SK-N-SH (cell line): ENCODE measurements around the gene TAMALIN. TPM values are rescaled to one million over a fixed set of nuclear protein-coding genes. Genes with fewer than 3 reads are reported as not detected.
A peak's percentile ranks its signal among the peaks of the same experiment; 100 is the strongest.

Experiments used
- CTCF ChIA-PET: fragments of 300-600, 350-600 bp; formaldehyde crosslinking; extraction: SDS; loops from one replicate; lab custom pipeline; 2021; lab: Yijun Ruan, JAX
- POLR2A ChIA-PET: fragments of 350-600 bp; sonication (Branson Sonifier 250); formaldehyde crosslinking; extraction: SDS; loops from one replicate; lab custom pipeline; 2020; ENCODE audit warnings: antibody characterized with exemption, inconsistent platforms; lab: Yijun Ruan, JAX
- DNase-seq: peaks from one replicate; pipeline ENCODE4 v3.0.0; 2012
- H2AFZ ChIP-seq: fragments of 200-600 bp; sonication (generic); 2 replicates; pipeline ENCODE4 v1.8.1; 2016; ENCODE audit warnings: antibody characterized with exemption, mild to moderate bottlenecking, low read depth
- H3F3A ChIP-seq: fragments of 200-600 bp; sonication (generic); replicated peaks from 2 replicates; pipeline ENCODE3; 2016; ENCODE audit warnings: antibody characterized with exemption, mild to moderate bottlenecking; ENCODE audit not compliant: insufficient read depth
- H3K27ac ChIP-seq, 2 experiments: fragments of 200-500 bp in 1 of 2; fragments of 200-600 bp in 1 of 2; sonication (Bioruptor generic) in 1 of 2; sonication (generic), shearing (Covaris generic) in 1 of 2; 2 replicates each; pipeline versions ENCODE4 v1.5.1 to v1.6.1; 2014 to 2016; ENCODE audit warnings: low read depth in 2 of 2, inconsistent platforms in 1 of 2, low read length in 1 of 2, mild to moderate bottlenecking in 1 of 2, mixed read lengths in 1 of 2
- H3K27me3 ChIP-seq: fragments of 200-600 bp; sonication (generic), shearing (Covaris generic); 2 replicates; pipeline ENCODE4 v1.6.1; 2016; ENCODE audit warnings: mixed run types; ENCODE audit not compliant: insufficient read depth
- H3K36me3 ChIP-seq, 2 experiments: fragments of 200-500 bp in 1 of 2; fragments of 200-600 bp in 1 of 2; sonication (Bioruptor generic) in 1 of 2; sonication (generic) in 1 of 2; replicated peaks in 1 of 2; 2 replicates each; pipeline versions ENCODE3 to v1.5.1; 2014 to 2016; ENCODE audit warnings: low read length in 1 of 2, mild to moderate bottlenecking in 1 of 2; ENCODE audit not compliant: insufficient read depth in 2 of 2, control insufficient read depth in 1 of 2
- H3K4me1 ChIP-seq, 2 experiments: fragments of 200-500 bp in 1 of 2; fragments of 200-600 bp in 1 of 2; sonication (Bioruptor generic) in 1 of 2; sonication (generic), shearing (Covaris generic) in 1 of 2; 2 replicates each; pipeline versions ENCODE4 v1.5.1 to v1.6.1; 2014 to 2016; ENCODE audit warnings: low read depth in 1 of 2, low read length in 1 of 2, mixed run types in 1 of 2; ENCODE audit not compliant: insufficient read depth in 2 of 2, control insufficient read depth in 1 of 2
- H3K4me2 ChIP-seq: fragments of 200-600 bp; sonication (generic), shearing (Covaris generic); 2 replicates; pipeline ENCODE4 v1.6.1; 2017; ENCODE audit warnings: mixed run types
- H3K4me3 ChIP-seq, 2 experiments: fragments of 200-500 bp in 1 of 2; fragments of 200-600 bp in 1 of 2; sonication (Bioruptor generic) in 1 of 2; sonication (generic), shearing (Covaris generic) in 1 of 2; 2 replicates each; pipeline versions ENCODE4 v1.5.1 to v1.8.1; 2014 to 2016; ENCODE audit warnings: low read depth in 2 of 2, inconsistent platforms in 1 of 2, low read length in 1 of 2, mild to moderate bottlenecking in 1 of 2, mixed read lengths in 1 of 2, moderate library complexity in 1 of 2
- H3K79me2 ChIP-seq: fragments of 200-600 bp; sonication (generic); 2 replicates; pipeline ENCODE4 v1.8.1; 2017; ENCODE audit warnings: mild to moderate bottlenecking; ENCODE audit not compliant: insufficient read depth
- H3K9ac ChIP-seq: fragments of 200-600 bp; sonication (generic); 2 replicates; pipeline ENCODE4 v1.6.1; 2017; ENCODE audit warnings: mixed run types
- H3K9me2 ChIP-seq: fragments of 200-600 bp; sonication (generic); 2 replicates; pipeline ENCODE4 v1.6.1; 2017; ENCODE audit warnings: mixed run types
- H3K9me3 ChIP-seq: fragments of 200-600 bp; sonication (generic); 2 replicates; pipeline ENCODE4 v1.6.1; 2017; ENCODE audit warnings: mixed run types, mild to moderate bottlenecking, moderate library complexity
- H4K20me1 ChIP-seq: fragments of 200-600 bp; sonication (generic); 2 replicates; pipeline ENCODE4 v1.6.1; 2017; ENCODE audit warnings: mild to moderate bottlenecking, mixed run types; ENCODE audit not compliant: insufficient read depth
- CHD2 ChIP-seq: fragments of 150-350 bp; IDR thresholded peaks from 2 replicates; pipeline ENCODE4 v1.6.1; 2018; ENCODE audit warnings: low read length; ENCODE audit not compliant: partially characterized antibody
- CTCF ChIP-seq: fragments of 200-600 bp; sonication (generic); IDR thresholded peaks from 2 replicates; pipeline ENCODE4 v1.6.1; 2017; ENCODE audit warnings: antibody characterized with exemption, mild to moderate bottlenecking, moderate library complexity
- EP300 ChIP-seq, 2 experiments: IDR thresholded peaks; 2 replicates each; pipeline versions ENCODE4 v1.4.0 to v1.6.1; 2012; ENCODE audit warnings: borderline replicate concordance in 1 of 2, low read depth in 1 of 2, low read length in 1 of 2
- EZH2phosphoT487 ChIP-seq: fragments of 200-600 bp; sonication (generic); IDR thresholded peaks from 2 replicates; pipeline ENCODE4 v1.6.1; 2017; ENCODE audit warnings: low read depth, mixed run types, mild to moderate bottlenecking, antibody characterized with exemption, moderate library complexity, borderline replicate concordance
- IRF3 ChIP-seq: fragments of 150-350 bp; IDR thresholded peaks from 2 replicates; pipeline ENCODE4 v1.6.1; 2016; ENCODE audit warnings: mild to moderate bottlenecking, low read depth, low read length
- JUND ChIP-seq: IDR thresholded peaks from 2 replicates; pipeline ENCODE4 v1.4.0; 2012
- MEF2A ChIP-seq: IDR thresholded peaks from 2 replicates; pipeline ENCODE4 v1.4.0; 2012; ENCODE audit warnings: low read depth, borderline replicate concordance
- MXI1 ChIP-seq: IDR thresholded peaks from 2 replicates; pipeline ENCODE4 v1.6.1; 2012; ENCODE audit warnings: mild to moderate bottlenecking, low read depth, low read length, improper control_type of control experiment
- NFIC ChIP-seq: IDR thresholded peaks from 2 replicates; pipeline ENCODE4 v1.4.0; 2012; ENCODE audit warnings: borderline replicate concordance
- POLR2AphosphoS5 ChIP-seq: IDR thresholded peaks from 2 replicates; pipeline ENCODE4 v1.6.1; 2012; ENCODE audit warnings: low read depth, low read length
- RAD21 ChIP-seq: IDR thresholded peaks from 2 replicates; pipeline ENCODE4 v1.6.1; 2012; ENCODE audit warnings: mild to moderate bottlenecking, low read length
- SIN3A ChIP-seq: IDR thresholded peaks from 2 replicates; pipeline ENCODE4 v1.6.1; 2012; ENCODE audit warnings: low read depth, mild to moderate bottlenecking, low read length, moderate library complexity, borderline replicate concordance
- TCF12 ChIP-seq: IDR thresholded peaks from 2 replicates; pipeline ENCODE4 v1.4.0; 2012
- YY1 ChIP-seq: IDR thresholded peaks from 2 replicates; pipeline ENCODE4 v1.4.0; 2012; ENCODE audit warnings: low read depth, mild to moderate bottlenecking
- WGBS: methylation state at CpG from one replicate; pipeline ENCODE4 v1.1.6; 2017; ENCODE audit warnings: low lambda C conversion rate; 5-methylcytosine and 5-hydroxymethylcytosine counted together
- polyA plus RNA-seq, 3 experiments: library from polyadenylated mRNA; depleted of rRNA; stranded (reverse); fragments of >200 nt; gene quantifications; 2 replicates each; pipeline ENCODE4 v1.2.3, GENCODE V29; 2012

TAMALIN gene
- polyA plus RNA-seq, 1 of the 3 experiments (the other 2 are of a cell fraction), result 2.4 TPM

GRCh38 chr12:52035190-52035589 lies 28.4 kb downstream of the TAMALIN start:
- no peak overlapping the region for H2AFZ ChIP-seq
- ChIA-PET POLR2A (no interaction called here), CTCF (interaction anchor here (1.6 to 30.2 kb wide), 4 partner anchors 12 to 42 kb away, joined by 4 to 949 read pairs (median 239); partner anchors contain the start of genes ATG101, NR4A1 and SMIM41)
- H3K9me3 ChIP-seq, result no peaks in the 10 kb centered on the region
- TF ChIP-seq RAD21 (no peak), CTCF (no peak), EP300 (IDR thresholded peaks at IDR 0.05; ENCODE audit: borderline replicate concordance in 1 of 2, low read depth in 1 of 2, low read length in 1 of 2) (no peak), NFIC (no peak), CHD2 (no peak), EZH2phosphoT487 (no peak), YY1 (no peak), JUND (no peak), IRF3 (no peak), POLR2AphosphoS5 (no peak)
- 89% methylated on average over 4 of the region's 4 CpGs for WGBS
- H3K4me2 ChIP-seq, result no peak overlapping the region
- H3K4me3 ChIP-seq, result no peak overlapping the region
- H3K9me2 ChIP-seq, result no peaks in the 10 kb centered on the region
- no peak overlapping the region; a peak in 1 of 4 replicates for H3K27ac ChIP-seq
- no peaks in the 10 kb centered on the region for H3K36me3 ChIP-seq
- peaks cover 13% of the 10 kb centered on the region for H3F3A ChIP-seq
- no peak for DNase-seq
- no peaks in the 10 kb centered on the region for H3K27me3 ChIP-seq
- H4K20me1 ChIP-seq, result peaks cover 5% of the 10 kb centered on the region; the same call in 1 of the 2 replicates
- H3K79me2 ChIP-seq, result peaks cover 28% of the 10 kb centered on the region
- peaks cover 7 to 20% of the 10 kb centered on the region in 2 experiments; a peak in 3 of 4 replicates for H3K4me1 ChIP-seq
- H3K9ac ChIP-seq, result no peak overlapping the region

GRCh38 chr12:52035926-52036325 lies 29.2 kb downstream of the TAMALIN start:
- TF ChIP-seq MXI1, result no peak
- TF ChIP-seq SIN3A, result no peak
- no peak for TF ChIP-seq MEF2A
- TF ChIP-seq NFIC, result no peak
- no peak for TF ChIP-seq CHD2
- TF ChIP-seq TCF12, result no peak
- no peak for TF ChIP-seq JUND
- no peak for TF ChIP-seq POLR2AphosphoS5
- H3K27ac ChIP-seq, result peak overlapping the region in 1 of 2 experiments; percentile 47; a peak in 1 of 4 replicates
- CTCF ChIA-PET, result interaction anchor here (1.1 to 30.2 kb wide), 4 partner anchors 12 to 43 kb away, joined by 4 to 949 read pairs (median 102); partner anchors contain the start of genes ATG101 and SMIM41
- no peak overlapping the region for H3K4me3 ChIP-seq
- no peak for DNase-seq
- H3K4me2 ChIP-seq, result no peak overlapping the region
- no peaks in the 10 kb centered on the region for H3K36me3 ChIP-seq
- peaks cover 35% of the 10 kb centered on the region for H3K79me2 ChIP-seq
- POLR2A ChIA-PET, result no interaction called here
- H2AFZ ChIP-seq, result no peak overlapping the region
- H3K27me3 ChIP-seq, result no peaks in the 10 kb centered on the region
- WGBS, result no CpG with 5 or more reads among the region's 2 CpGs
- H3K9ac ChIP-seq, result no peak overlapping the region
- peaks cover 5% of the 10 kb centered on the region; the same call in 1 of the 2 replicates for H4K20me1 ChIP-seq
- H3K4me1 ChIP-seq, result peaks cover 7 to 26% of the 10 kb centered on the region in 2 experiments; a peak in 3 of 4 replicates
- peaks cover 13% of the 10 kb centered on the region for H3F3A ChIP-seq
- H3K9me3 ChIP-seq, result no peaks in the 10 kb centered on the region
- no peaks in the 10 kb centered on the region for H3K9me2 ChIP-seq
